GM18858 (cell line): Measurements from ENCODE around the gene OR6Q1.
"Not testable (repeated sequence)": the region's sequence is repeated elsewhere in the genome, so short reads cannot be mapped to it uniquely, and the experiment has no call there.

Experiments used
- ATAC-seq: cut with Tn5 transposase; IDR thresholded peaks from one replicate; pipeline ENCODE4 v1.9.1; 2021; ENCODE audit not compliant: unreplicated experiment

OR6Q1 gene, protein sequence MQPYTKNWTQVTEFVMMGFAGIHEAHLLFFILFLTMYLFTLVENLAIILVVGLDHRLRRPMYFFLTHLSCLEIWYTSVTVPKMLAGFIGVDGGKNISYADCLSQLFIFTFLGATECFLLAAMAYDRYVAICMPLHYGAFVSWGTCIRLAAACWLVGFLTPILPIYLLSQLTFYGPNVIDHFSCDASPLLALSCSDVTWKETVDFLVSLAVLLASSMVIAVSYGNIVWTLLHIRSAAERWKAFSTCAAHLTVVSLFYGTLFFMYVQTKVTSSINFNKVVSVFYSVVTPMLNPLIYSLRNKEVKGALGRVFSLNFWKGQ

DNA sequence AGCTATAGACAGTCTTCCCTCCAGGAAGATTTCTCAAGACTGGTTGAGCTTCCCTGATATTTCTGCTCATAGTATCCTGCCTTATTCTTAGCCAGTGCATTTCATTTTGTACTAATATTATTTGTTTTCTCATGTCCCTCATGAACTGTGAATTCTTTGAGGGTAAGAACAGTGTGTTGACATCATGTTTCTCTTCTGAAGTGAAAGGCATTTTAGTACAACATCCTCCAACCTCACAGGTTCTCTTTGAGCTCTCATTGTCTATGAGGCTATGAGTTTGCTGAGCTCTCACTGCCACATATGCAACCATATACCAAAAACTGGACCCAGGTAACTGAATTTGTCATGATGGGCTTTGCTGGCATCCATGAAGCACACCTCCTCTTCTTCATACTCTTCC is at the start of gene OR6Q1:
Gene OR6Q1 (plus strand): TSS at position 301 of the 400 bp plus-strand sequence. CDS start 0 bp downstream, at position 301.
- no peak for ATAC-seq

DNA sequence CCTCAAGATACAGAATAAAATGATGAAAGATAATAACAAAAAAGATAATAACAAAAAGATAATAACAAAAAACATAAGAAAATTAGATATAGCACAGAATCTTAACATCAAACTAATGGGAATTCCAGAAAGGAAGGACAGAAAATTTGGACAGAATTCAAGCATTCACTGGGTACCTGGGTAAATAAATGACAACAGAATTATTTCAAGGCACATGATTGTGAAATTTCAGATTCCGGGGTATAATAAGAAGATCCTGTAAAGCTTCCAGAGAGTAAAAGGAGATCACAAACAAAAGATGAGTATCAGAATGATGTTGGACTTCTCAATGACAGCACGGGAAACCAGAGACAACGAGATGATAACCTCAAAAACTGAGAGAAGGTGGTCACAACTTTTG is 49.2 kb upstream of the OR6Q1 start:
- ATAC-seq, result no peak

DNA sequence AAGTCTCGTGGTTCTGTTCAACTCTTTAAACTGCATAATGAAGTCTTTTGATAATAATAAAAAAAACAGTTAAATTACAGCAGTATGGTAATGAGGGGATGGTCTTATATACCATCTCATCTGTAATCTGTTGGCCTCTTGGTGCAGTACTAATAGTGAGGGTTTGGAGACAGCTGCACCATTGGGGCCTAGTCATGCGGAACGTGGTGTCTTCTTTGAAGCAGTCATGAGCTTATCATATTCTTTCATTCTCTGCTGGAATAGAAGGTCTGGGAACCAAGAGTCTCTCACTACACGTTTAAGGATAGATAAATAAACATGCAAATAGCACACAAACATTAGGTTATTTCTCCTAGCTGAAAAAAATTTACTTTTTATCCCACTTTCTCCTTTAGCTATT is 48.0 kb upstream of the OR6Q1 start:
- no peak for ATAC-seq

DNA sequence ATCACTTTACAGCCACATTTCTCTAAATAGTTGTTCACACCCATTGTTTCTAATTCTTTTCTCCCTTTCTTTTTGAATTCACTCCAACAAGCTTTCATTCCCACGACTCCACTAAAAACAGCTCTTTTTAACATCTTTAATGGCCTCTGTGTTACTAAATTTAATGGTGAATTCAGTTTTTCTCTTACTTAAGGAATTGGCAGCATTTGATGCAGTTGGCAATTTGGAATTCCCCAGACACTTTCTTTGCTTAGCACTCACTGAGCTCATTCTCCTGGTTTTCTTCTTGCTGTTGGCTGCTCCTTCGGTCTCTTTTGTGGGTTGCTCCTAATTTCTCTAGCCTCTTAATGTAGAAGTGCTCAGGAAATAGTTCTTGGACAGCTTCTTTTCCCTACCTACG is 47.6 kb upstream of the OR6Q1 start:
- no peak for ATAC-seq

DNA sequence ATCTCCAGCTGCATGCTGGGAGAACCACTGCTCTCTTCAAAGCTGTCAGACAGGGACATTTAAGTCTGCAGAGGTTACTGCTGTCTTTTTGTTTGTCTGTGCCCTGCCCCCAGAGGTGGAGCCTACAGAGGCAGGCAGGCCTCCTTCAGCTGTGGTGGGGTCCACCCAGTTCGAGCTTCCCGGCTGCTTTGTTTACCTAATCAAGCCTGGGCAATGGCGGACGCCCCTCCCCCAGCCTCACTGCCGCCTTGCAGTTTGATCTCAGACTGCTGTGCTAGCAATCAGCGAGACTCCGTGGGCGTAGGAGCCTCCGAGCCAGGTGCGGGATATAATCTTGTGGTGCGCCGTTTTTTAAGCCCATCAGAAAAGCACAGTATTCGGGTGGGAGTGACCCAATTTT is 31.2 kb upstream of the OR6Q1 start:
- not testable (repeated sequence) for ATAC-seq

DNA sequence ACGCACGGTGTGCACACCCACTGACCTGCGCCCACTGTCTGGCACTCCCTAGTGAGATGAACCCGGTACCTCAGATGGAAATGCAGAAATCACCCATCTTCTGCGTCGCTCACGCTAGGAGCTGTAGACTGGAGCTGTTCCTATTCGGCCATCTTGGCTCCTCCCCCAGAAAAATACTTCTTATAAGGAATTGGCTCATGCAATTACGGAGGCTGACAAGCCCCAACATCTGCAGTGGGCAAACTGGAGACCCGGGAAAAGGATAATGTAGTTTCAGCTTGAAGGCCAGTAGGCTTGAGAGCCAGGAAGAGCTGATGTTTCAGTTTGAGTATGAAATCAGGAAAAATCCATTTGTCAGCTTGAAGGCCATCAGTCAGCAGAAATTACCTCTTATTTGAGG is 30.7 kb upstream of the OR6Q1 start:
- ATAC-seq, result not testable (repeated sequence)

DNA sequence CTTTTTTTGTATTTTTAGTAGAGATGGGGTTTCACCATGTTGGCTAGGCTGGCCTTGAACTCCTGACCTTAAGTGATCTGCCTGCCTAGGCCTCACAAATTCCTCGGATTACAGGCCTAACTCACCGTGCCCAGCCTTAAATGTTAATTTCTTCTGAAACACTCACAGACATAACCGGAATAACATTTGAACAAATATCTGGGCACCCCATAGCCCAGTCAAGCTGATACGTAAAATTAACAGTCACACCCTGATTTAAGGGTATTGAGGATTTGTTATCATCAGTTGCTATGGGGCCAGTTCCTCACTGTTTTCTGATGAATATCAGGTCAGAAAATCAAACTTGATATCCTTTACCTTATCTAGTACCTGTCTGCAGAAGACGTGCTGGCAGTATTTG is 30.1 kb upstream of the OR6Q1 start:
- no peak for ATAC-seq

DNA sequence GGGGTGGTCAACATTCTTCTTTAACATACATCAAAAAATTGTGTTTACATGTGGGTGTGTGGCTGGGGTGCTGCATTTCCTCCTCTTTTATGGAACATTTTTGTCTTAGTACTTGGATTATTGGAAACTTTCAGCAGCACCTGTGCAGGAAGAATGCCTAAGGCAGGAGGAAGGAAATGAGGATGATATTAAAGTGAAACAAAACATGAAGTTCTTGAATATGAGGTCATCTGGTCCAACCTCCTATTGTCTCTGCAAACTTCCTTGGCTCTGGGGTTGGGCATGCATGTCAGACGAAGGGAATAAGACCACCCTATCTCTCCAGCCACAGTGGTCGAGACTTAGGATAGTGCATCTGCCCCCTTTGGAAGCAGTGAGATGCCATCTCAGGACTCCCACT is 27.7 kb upstream of the OR6Q1 start:
- no peak for ATAC-seq

DNA sequence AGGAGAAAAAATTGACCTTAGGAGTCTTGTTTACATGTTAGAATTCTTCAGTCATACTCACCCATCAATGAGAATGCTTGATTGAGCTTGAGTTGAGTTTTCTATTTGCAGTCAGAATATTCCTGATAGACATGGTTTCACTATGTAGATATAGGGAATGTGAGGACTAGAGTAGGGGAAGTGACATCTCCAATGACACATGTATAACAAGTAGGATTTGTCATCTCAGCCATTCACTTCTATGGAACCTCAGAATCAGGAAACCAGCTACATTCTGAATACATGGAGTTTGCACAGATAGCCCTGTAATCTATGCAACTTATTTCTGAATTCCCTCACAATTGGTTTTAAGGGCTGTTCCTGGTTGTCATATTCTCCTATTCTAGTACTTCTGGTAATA is 27.2 kb upstream of the OR6Q1 start:
- no peak for ATAC-seq

DNA sequence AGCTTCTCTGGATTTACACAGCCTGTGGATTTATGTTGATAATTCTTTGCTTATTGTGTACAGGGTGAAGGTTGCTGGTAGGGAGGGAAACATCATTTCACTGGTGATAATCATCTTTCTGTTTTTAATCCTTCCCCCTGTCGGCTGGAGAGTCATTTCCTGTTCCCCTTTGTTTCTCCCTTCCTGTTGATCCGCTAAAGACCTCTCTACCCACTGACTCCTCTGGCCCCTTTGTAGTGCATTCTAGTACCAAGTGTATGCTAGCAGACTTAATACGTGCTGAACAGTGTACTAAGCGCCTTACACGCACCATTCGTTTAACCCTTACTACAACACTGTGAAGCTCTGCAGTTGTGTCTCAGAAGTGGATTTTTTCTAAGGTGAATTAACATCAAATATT is 26.1 kb upstream of the OR6Q1 start:
- ATAC-seq, result no peak

DNA sequence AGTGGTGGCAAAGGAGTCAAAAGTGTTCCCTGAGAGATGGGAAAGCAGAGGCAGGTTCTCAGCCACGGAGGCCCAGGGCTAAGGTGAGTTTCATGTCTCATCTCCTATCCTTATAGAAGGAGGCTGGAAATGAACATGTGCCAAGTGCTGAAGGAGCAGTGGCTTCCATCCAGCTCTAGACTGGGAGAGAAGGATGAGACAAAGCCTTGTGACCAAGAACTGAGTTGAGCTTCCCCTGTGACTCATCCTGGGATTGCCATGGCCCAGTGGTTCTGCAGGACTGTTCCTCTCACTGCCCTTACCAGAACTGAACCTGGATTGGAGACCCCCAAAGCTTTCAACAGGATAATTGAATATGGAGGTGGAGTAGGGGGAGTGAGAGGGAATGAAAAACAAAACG is 23.8 kb upstream of the OR6Q1 start:
- no peak for ATAC-seq

DNA sequence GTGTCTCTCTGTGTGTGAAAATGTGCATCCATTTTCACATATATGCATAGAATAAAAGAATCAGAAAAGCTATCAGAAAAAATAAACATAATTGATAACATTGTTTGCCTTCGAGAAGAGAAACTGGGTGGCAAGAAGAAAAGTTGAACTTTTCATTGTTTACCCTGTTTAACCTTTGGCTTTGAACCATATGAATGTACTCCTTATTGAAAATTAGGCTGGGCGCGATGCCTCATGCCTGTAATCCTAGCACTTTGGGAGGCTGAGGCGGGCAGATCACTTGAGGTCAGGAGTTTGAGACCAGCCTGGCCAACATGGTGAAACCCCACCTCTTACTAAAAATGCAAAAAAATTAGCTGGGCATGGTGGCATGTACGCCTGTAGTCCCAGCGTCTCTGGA is 19.0 kb upstream of the OR6Q1 start:
- no peak for ATAC-seq

DNA sequence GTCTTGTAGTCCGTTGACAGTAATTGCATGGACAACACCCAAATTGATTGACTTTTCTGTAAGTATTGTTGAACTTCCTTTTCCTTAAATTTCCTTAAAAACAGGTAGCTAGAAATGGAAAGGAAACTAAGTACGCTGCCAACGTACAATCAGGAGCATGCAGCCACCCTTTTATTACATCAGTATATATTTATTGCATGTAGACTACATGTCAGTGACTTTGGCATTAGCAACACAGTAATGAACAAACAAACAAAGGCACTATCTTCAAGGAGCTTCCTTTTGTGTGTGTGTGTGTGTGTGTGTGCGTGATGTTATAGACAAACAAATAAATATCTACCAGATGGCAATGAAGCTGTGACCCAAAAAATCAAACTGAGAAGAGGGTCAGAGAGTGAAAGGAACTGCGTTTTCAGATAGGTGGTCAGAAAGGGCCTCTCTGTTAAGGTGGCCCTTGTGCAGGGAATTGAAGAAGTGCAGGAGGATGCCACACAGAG is 7.3 kb upstream of the OR6Q1 start, which contains the start of gene OR9Q1:
Gene OR9Q1 (plus strand): TSS at position 447 of the 497 bp plus-strand sequence. CDS start 155,564 bp downstream, outside the sequence.
- no peak for ATAC-seq

DNA sequence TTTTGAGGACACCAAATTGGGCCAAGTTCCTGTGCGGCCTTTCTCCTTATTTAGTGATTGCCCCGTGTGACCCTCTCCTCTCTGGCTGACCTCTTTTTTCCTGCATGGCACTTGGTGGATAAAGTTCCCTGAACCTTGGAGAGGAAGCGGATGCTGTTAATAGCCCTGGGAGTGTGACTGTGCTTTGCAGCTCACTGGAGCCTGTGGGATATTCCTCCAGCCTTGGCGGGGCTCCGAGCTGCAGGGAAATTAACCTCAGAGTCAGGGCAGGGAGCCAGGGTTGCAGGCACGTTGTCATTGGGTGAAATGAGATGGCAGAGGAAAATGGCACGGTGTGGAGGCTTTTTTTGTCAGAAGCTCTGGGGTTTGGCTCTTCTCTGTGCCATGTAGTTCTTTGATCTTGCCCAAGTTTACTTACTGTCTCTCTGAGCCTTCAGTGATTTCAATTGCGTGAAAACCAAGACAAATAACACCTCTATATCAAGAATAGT is 6.1 kb upstream of the OR6Q1 start:
- no peak for ATAC-seq

DNA sequence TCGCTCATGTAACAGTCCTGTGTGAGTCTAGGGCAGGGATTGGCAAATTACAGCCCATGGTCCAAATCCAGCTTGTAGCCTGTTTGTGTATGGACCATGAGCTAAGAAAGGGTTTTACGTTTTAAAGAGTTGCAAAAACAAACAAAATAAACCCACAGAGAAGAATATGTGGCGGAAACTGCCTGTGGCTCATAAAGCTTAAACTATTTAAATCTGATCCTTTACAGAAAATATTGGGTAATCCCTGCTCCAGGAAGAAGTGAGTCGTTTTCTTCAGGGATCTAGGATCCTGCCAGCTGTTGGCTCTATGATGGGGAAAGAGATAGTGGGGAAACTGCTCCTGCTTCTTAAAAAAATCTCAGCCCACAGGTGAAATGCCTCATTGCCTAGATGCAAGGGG is 3.4 kb upstream of the OR6Q1 start:
- no peak for ATAC-seq

DNA sequence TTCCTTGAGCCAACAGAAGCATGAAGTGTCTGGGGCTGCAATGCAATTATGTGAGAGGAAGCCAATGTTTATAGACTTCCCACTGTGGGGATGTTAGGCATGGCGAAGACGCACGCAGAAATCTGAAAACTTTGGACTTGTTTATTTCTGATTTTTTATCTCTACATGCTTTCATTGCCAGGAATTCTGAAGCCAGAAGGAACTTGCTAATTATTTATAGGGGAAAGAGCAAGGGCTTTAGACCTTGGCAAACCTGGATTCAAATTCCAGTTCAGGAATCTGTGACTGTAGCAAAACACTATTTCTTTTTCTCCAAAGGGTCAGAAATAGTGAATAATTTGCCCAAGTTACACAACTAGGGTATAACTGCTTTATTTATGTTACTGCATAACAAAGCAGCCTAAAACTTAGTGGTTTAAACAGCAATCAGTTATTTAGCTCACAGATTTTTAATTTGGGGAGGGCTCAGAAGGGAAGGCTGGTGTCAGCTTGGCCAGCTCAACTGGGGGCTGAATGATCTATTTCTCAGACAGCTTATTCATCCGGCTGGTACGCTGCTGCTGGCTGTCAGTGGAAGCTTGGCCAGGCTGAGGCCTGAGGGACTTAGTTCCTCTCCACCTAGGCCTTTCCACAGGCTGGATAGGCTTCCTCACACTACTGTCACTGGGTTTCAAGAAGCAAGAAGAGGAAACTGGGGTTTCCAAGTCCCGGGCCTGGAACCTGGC is 1.9 kb upstream of the OR6Q1 start:
- no peak for ATAC-seq

DNA sequence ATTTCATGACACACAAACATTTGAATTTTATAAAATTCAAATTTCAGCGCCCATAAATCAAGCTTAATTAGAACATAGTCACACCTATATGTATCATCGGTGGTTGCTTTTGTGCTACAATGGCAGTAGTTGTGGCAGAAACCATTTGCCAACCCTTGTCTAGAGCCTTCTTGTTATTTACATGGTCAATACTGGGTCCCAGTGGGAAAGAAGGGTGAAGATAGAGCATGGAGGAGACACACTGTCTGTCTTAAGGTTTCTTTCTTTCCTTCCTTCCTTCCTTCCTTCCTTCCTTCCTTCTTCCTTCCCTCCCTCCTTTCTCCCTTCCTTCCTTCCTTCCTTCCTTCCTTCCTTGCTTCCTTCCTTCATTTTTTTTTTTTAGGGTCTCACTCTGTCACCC is 3.7 kb downstream of the OR6Q1 start:
- ATAC-seq, result no peak

DNA sequence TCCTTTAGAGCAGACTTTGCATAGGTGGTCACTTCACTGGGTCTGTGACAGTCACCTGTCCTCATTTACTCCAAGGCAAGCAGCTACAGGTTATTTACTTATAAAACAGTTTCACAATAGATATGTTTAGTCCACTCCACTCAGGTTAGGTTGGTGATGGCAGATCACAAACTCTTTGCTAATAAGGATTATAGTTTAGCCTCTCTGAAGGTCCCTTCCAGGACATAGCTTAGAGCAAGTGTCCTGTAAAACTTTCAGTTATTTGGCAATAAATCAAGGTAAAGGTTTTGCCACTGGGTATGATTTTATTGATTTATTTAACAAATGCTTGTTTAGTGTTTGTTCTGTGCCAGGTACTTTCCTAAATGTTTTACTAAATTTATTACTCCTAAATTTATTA is 8.8 kb downstream of the OR6Q1 start:
- ATAC-seq, result no peak

DNA sequence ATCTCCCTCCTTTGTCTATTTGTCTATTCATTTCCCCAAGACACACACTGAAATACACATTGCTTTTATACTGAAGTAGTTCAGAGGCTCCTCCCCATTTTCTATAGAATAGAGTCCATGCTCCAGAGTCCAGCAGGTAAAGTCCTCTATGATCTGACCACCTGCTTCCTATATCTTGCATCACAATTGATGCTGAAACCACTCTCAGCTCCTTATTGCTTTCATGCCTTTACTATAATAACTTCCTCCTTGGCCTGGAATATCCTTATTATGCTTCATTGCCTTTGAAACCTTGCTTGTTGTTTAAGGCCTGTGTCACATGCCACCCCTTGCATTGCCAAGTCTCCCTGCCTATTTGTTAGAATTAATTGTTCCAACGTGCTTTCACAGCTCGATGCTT is 12.6 kb downstream of the OR6Q1 start:
- ATAC-seq, result no peak

DNA sequence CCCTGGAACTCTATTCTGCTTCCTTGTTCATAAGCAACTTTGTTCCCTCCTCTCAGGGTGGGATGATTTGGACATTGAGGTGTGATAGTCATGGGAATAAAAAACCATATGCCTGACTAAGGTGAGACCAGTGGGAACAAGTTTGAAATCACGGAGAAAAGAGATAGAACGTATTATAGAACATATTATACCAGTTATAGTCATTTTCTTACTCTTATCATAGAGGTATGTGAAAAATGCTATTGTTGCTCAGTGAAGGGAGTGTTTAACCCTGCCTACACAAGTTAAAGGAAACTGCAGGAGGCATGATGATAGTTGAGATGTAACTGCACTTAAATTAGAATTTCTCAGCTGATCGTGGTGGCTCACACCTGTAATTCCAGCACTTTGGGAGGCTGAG is 15.5 kb downstream of the OR6Q1 start:
- no peak for ATAC-seq

DNA sequence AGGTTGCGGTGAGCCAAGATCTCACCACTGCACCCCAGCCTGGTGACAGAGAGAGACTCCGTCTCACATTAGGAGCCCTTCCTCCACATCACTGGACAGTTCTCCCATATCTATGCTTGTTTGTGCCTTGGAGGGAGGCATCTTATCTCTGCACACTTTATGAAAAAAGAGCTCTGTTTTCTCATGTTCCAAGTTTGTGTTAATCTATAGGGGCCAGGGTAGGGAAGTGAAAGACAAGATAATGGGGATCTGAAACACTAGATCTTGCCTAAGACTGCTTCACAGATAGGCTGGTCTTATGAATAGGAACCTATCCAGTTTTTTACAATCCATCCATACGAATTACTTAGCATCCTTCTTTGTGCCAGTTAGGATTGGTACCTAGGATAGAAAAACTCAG is 17.1 kb downstream of the OR6Q1 start:
- ATAC-seq, result no peak

DNA sequence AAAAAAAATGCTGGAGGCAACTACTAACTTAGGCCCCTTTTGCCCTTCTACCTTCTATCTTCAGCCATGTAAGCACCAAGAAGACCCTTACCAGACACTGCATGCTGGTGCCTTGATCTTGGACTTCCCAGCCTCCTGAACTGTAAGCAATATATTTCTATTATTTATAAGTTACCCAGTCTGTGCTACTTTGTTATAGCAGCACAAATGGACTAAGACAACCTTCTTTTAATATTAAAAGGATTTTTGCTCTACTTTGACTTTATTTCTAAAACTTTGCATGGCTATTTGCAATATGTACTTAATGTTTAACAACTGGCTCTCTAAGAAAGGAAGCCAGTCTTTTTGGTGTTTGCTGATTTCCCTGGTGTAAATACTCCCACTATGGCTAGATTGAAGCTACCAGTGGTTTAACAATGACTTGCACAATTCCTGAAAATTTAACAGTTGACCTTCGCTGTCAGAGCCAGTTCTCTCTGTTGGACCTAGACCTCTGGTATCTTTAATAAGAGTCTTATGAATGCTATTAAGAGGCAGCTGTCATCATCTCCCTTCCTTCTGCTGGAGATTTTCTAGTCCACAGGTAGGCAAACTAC is 25.2 kb downstream of the OR6Q1 start:
- no peak for ATAC-seq
